Skeletal muscle tissue (tissue), 4 donors: Measurements from ENCODE around the gene PDIA6. TPM values are rescaled to one million over a fixed set of nuclear protein-coding genes. Genes with fewer than 3 reads are reported as not detected.
"Not testable (repeated sequence)": the region's sequence is repeated elsewhere in the genome, so short reads cannot be mapped to it uniquely, and the experiment has no call there.

Source experiments
- H3K27ac ChIP-seq: one replicate; pipeline ENCODE4 v1.7.0; 2013; ENCODE audit warnings: mild to moderate bottlenecking, low read depth, low read length, inconsistent platforms
- H3K27me3 ChIP-seq, 3 donors: one replicate each; pipeline ENCODE4 v1.7.0; 2013; ENCODE audit warnings: low read length in 3 of 3; ENCODE audit not compliant: control insufficient read depth in 3 of 3, insufficient read depth in 3 of 3
- H3K36me3 ChIP-seq, 3 donors: one replicate each; pipeline ENCODE4 v1.7.0; 2013; ENCODE audit warnings: low read length in 3 of 3; ENCODE audit not compliant: control insufficient read depth in 3 of 3, insufficient read depth in 3 of 3
- H3K4me1 ChIP-seq, 3 donors: one replicate each; pipeline ENCODE4 v1.7.0; 2013; ENCODE audit warnings: low read length in 3 of 3, mild to moderate bottlenecking in 3 of 3; ENCODE audit not compliant: control insufficient read depth in 3 of 3, insufficient read depth in 3 of 3
- H3K4me3 ChIP-seq, 3 donors: one replicate each; pipeline ENCODE4 v1.7.0; 2013; ENCODE audit warnings: low read length in 3 of 3
- H3K9ac ChIP-seq, 3 donors: one replicate each; pipeline ENCODE4 v1.7.0; 2013; ENCODE audit warnings: low read length in 3 of 3, mild to moderate bottlenecking in 3 of 3, moderate library complexity in 2 of 3, low read depth in 1 of 3
- H3K9me3 ChIP-seq, 3 donors: one replicate each; pipeline ENCODE4 v1.7.0; 2013; ENCODE audit warnings: low read length in 3 of 3; ENCODE audit not compliant: control insufficient read depth in 3 of 3
- total RNA-seq: library from RNA; depleted of rRNA; stranded (reverse); fragments of >200 nt; gene quantifications from one replicate; pipeline ENCODE4 v1.2.3, GENCODE V29; 2014
- donor health status: Osteomylitis.

PDIA6 gene
- total RNA-seq, 1 donor from 2014 or later: 138 TPM

GRCh38 chr2:10824191-10824590 is 11.6 kb upstream of the PDIA6 start:
- Histone ChIP-seq H3K4me3 (no peak overlapping the region), H3K36me3 (no peaks in the 10 kb centered on the region), H3K9me3 (no peaks in the 10 kb centered on the region), H3K27ac (no peak overlapping the region), H3K4me1 (peaks cover 0 to 3% (median 0%) of the 10 kb centered on the region in 3 donors), H3K9ac (no peak overlapping the region), H3K27me3 (peaks cover 4 to 20% (median 11%) of the 10 kb centered on the region in 3 donors)

- H3K27me3 ChIP-seq: peaks cover 0 to 11% (median 0%) of the 10 kb centered on the region in 3 donors
- H3K4me1 ChIP-seq: peaks cover 0 to 3% (median 0%) of the 10 kb centered on the region in 3 donors
- H3K36me3 ChIP-seq: no peaks in the 10 kb centered on the region
- H3K4me3 ChIP-seq: no peak overlapping the region
- H3K9ac ChIP-seq: no peak overlapping the region
- H3K27ac ChIP-seq: no peak overlapping the region
- H3K9me3 ChIP-seq: no peaks in the 10 kb centered on the region
These were observed 8.6 kb upstream of the PDIA6 start for GRCh38 chr2:10820978-10821695.

- Histone ChIP-seq H3K4me1 (peaks cover 0 to 3% (median 0%) of the 10 kb centered on the region in 3 donors), H3K9me3 (no peaks in the 10 kb centered on the region), H3K4me3 (no peak overlapping the region), H3K27me3 (peaks cover 0 to 11% (median 0%) of the 10 kb centered on the region in 3 donors), H3K36me3 (no peaks in the 10 kb centered on the region), H3K9ac (no peak overlapping the region), H3K27ac (no peak overlapping the region)
These were observed 8.0 kb upstream of the PDIA6 start for GRCh38 chr2:10820562-10820961.

GRCh38 chr2:10819714-10820314 is 7.2 kb upstream of the PDIA6 start:
- no peak overlapping the region for H3K27ac ChIP-seq
- no peak overlapping the region for H3K9ac ChIP-seq
- no peak overlapping the region for H3K4me3 ChIP-seq
- peaks cover 0 to 11% (median 0%) of the 10 kb centered on the region in 3 donors for H3K27me3 ChIP-seq
- H3K36me3 ChIP-seq: no peaks in the 10 kb centered on the region
- peaks cover 0 to 3% (median under 1%) of the 10 kb centered on the region in 3 donors for H3K4me1 ChIP-seq
- no peaks in the 10 kb centered on the region for H3K9me3 ChIP-seq

- H3K27me3 ChIP-seq: peaks cover 0 to 7% (median 0%) of the 10 kb centered on the region in 3 donors
- no peak overlapping the region for H3K27ac ChIP-seq
- no peaks in the 10 kb centered on the region for H3K9me3 ChIP-seq
- no peak overlapping the region for H3K4me3 ChIP-seq
- H3K4me1 ChIP-seq: peaks cover 0 to 6% (median 3%) of the 10 kb centered on the region in 3 donors
- no peak overlapping the region for H3K9ac ChIP-seq
- H3K36me3 ChIP-seq: no peaks in the 10 kb centered on the region
These were observed 6.4 kb upstream of the PDIA6 start for GRCh38 chr2:10818984-10819383.

GRCh38 chr2:10818305-10818704 is 5.7 kb upstream of the PDIA6 start:
- H3K4me1 ChIP-seq: not testable (repeated sequence)

GRCh38 chr2:10817413-10817812 is 4.8 kb upstream of the PDIA6 start:
- H3K9me3 ChIP-seq: no peaks in the 10 kb centered on the region

More at GRCh38 chr2:10818305-10818704, 5.7 kb upstream of the PDIA6 start:
- not testable (repeated sequence) for H3K27ac ChIP-seq, H3K4me3 ChIP-seq, H3K27me3 ChIP-seq, H3K36me3 ChIP-seq, H3K9ac ChIP-seq, H3K9me3 ChIP-seq

GRCh38 chr2:10814571-10815331 is 2.2 kb upstream of the PDIA6 start:
- H3K9me3 ChIP-seq: no peaks in the 10 kb centered on the region
- no peak overlapping the region for H3K27ac ChIP-seq
- no peak overlapping the region for H3K4me3 ChIP-seq
- H3K9ac ChIP-seq: no peak overlapping the region
- peaks cover 0 to 2% (median 0%) of the 10 kb centered on the region in 3 donors for H3K27me3 ChIP-seq
- no peaks in the 10 kb centered on the region for H3K36me3 ChIP-seq
- peaks cover 10 to 20% (median 17%) of the 10 kb centered on the region in 3 donors for H3K4me1 ChIP-seq

More at GRCh38 chr2:10817413-10817812, 4.8 kb upstream of the PDIA6 start:
- peaks cover 0 to 5% (median 0%) of the 10 kb centered on the region in 3 donors for H3K27me3 ChIP-seq
- no peak overlapping the region for H3K27ac ChIP-seq
- H3K4me3 ChIP-seq: no peak overlapping the region
- peaks cover 3 to 9% (median 7%) of the 10 kb centered on the region in 3 donors for H3K4me1 ChIP-seq
- no peaks in the 10 kb centered on the region for H3K36me3 ChIP-seq
- H3K9ac ChIP-seq: no peak overlapping the region

- Histone ChIP-seq H3K36me3 (no peaks in the 10 kb centered on the region), H3K4me3 (no peak overlapping the region), H3K9ac (no peak overlapping the region), H3K27ac (no peak overlapping the region), H3K27me3 (no peaks in the 10 kb centered on the region), H3K4me1 (peaks cover 10 to 20% (median 17%) of the 10 kb centered on the region in 3 donors), H3K9me3 (no peaks in the 10 kb centered on the region)
These were observed 1.6 kb upstream of the PDIA6 start for GRCh38 chr2:10814142-10814541.
